Spleen (tissue), 7 donors: ENCODE results near the gene LPCAT2.

Experiments
- POLR2A ChIP-seq, 3 donors: fragments of 450-650 bp; IDR thresholded peaks; one replicate each; pipeline ENCODE4 v1.5.1; 2017; ENCODE audit warnings: antibody characterized with exemption in 3 of 3, mild to moderate bottlenecking in 1 of 3
- POLR2AphosphoS5 ChIP-seq, 3 donors: sonication (generic); formaldehyde crosslinking; IDR thresholded peaks; one replicate each; pipeline ENCODE4 v1.5.1; 2017; ENCODE audit warnings: antibody characterized with exemption in 3 of 3
- TF ChIP-seq, protein P1 (sequence below), 11 experiments: fragments of 200-600 bp in 7 of 11; fragments of 450-650 bp in 4 of 11; sonication (generic) in 4 of 11; IDR thresholded peaks in 8 of 11; conservative IDR thresholded peaks in 3 of 11; 1 replicate in 7 of 11; 2 replicates in 4 of 11; pipeline versions ENCODE4 v1.4.0 to v1.8.0; 2016 to 2021; ENCODE audit warnings: antibody characterized with exemption in 11 of 11, inconsistent platforms in 4 of 11, mild to moderate bottlenecking in 1 of 11
- donor health status: DM: no; HTN: no; CAD: no; lungs with moderate emphysema.
- donor health status: DM: no; HTN: no; CAD: no.
- donor health status: DM: no; HTN: no; CAD: no.

DNA sequence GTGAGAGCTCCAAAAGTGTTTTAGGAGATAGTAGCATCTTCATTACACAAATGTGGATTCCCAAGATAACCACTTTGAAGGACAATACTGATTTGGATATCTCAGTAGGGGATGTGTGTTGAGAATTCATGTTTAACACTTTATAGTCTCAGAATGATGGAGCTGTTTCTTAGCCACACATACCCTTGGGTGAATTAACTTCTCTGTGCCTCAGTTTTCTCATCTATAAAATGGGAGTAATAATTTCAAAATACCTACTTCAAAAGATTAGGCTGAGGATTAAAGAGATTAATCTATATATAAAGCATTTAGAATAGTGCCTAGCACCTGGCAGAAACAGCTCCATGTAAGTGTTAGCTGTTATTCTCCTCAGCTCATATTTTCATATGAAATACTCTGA lies 19.0 kb downstream of the LPCAT2 start:
- TF ChIP-seq, protein P1, sequence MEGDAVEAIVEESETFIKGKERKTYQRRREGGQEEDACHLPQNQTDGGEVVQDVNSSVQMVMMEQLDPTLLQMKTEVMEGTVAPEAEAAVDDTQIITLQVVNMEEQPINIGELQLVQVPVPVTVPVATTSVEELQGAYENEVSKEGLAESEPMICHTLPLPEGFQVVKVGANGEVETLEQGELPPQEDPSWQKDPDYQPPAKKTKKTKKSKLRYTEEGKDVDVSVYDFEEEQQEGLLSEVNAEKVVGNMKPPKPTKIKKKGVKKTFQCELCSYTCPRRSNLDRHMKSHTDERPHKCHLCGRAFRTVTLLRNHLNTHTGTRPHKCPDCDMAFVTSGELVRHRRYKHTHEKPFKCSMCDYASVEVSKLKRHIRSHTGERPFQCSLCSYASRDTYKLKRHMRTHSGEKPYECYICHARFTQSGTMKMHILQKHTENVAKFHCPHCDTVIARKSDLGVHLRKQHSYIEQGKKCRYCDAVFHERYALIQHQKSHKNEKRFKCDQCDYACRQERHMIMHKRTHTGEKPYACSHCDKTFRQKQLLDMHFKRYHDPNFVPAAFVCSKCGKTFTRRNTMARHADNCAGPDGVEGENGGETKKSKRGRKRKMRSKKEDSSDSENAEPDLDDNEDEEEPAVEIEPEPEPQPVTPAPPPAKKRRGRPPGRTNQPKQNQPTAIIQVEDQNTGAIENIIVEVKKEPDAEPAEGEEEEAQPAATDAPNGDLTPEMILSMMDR (IDR thresholded peaks at IDR 0.05 in 8 of 11, conservative IDR thresholded peaks at IDR 0.05 in 3 of 11): no peak
- TF ChIP-seq POLR2A (IDR thresholded peaks at IDR 0.05) (no peak), POLR2AphosphoS5 (IDR thresholded peaks at IDR 0.05) (no peak)
